Endodermal cell (in vitro differentiated cells): ENCODE results near the gene SEPTIN7. TPM values are rescaled to one million over a fixed set of nuclear protein-coding genes. Genes with fewer than 3 reads are reported as not detected.

Experiments used
- DNase-seq: peaks from one replicate; pipeline ENCODE4 v3.0.0-alpha.2; 2017
- H3K27ac ChIP-seq: 2 replicates; pipeline ENCODE4 v1.5.1; 2013; ENCODE audit warnings: mild to moderate bottlenecking, low read depth, low read length, moderate library complexity
- H3K27me3 ChIP-seq: 2 replicates; pipeline ENCODE4 v1.6.1; 2013; ENCODE audit warnings: mild to moderate bottlenecking, low read length, moderate library complexity; ENCODE audit not compliant: insufficient read depth, control insufficient read depth, poor library complexity, severe bottlenecking
- H3K36me3 ChIP-seq: 2 replicates; pipeline ENCODE4 v1.7.0; 2013; ENCODE audit warnings: mild to moderate bottlenecking, low read length, moderate library complexity; ENCODE audit not compliant: control insufficient read depth, insufficient read depth
- H3K4me1 ChIP-seq: one replicate; pipeline ENCODE4 v1.7.0; 2013; ENCODE audit warnings: low read length; ENCODE audit not compliant: control insufficient read depth, insufficient read depth
- H3K4me3 ChIP-seq: 2 replicates; pipeline ENCODE4 v1.5.1; 2013; ENCODE audit warnings: mild to moderate bottlenecking, low read length, moderate library complexity
- H3K9ac ChIP-seq: 2 replicates; pipeline ENCODE4 v1.6.1; 2013; ENCODE audit warnings: mild to moderate bottlenecking, low read length, moderate library complexity; ENCODE audit not compliant: poor library complexity, severe bottlenecking; ENCODE audit errors: extremely low read depth
- H3K9me3 ChIP-seq: 2 replicates; pipeline ENCODE4 v1.6.1; 2013; ENCODE audit warnings: mild to moderate bottlenecking, low read length, moderate library complexity; ENCODE audit not compliant: control insufficient read depth
- H3K27ac Mint-ChIP-seq: 2 replicates; pipeline ENCODE4 v1.8.0; 2020; ENCODE audit warnings: mixed read lengths
- H3K27me3 Mint-ChIP-seq: 2 replicates; pipeline ENCODE4 v1.8.0; 2021; ENCODE audit warnings: mild to moderate bottlenecking, mixed read lengths; ENCODE audit not compliant: insufficient read depth
- H3K36me3 Mint-ChIP-seq: 2 replicates; pipeline ENCODE4 v1.8.0; 2020; ENCODE audit warnings: low read depth, mixed read lengths
- H3K4me1 Mint-ChIP-seq: 2 replicates; pipeline ENCODE4 v1.8.0; 2020; ENCODE audit warnings: mixed read lengths
- H3K4me3 Mint-ChIP-seq: 2 replicates; pipeline ENCODE4 v1.8.0; 2020; ENCODE audit warnings: mild to moderate bottlenecking, moderate library complexity, mixed read lengths
- H3K9me3 Mint-ChIP-seq: 2 replicates; pipeline ENCODE4 v1.8.0; 2020; ENCODE audit warnings: mild to moderate bottlenecking, mixed read lengths
- WGBS, 2 experiments: methylation state at CpG; one replicate each; pipeline versions ENCODE4 v1.1.5 to v1.1.7; 2013; ENCODE audit warnings: missing lambda C conversion rate in 2 of 2, mixed read lengths in 1 of 2; ENCODE audit not compliant: insufficient coverage in 1 of 2, insufficient read length in 1 of 2; 5-methylcytosine and 5-hydroxymethylcytosine counted together
- total RNA-seq, 2 donors: library from RNA; stranded (reverse); fragmentation: NEBNext Ultra II Directional in 1 of 2; extraction: Animal tissue kit (Norgen Biotek cat#: 25700) in 1 of 2; gene quantifications; 2 replicates in 1 of 2; 3 replicates in 1 of 2; pipeline ENCODE4 v1.2.1, GENCODE V29; 2021
- TF ChIP-seq, protein P1 (sequence below): fragments of 200-600 bp; sonication (generic); conservative IDR thresholded peaks from 2 replicates; pipeline ENCODE4 v1.5.0; 2021; ENCODE audit warnings: antibody characterized with exemption, mild to moderate bottlenecking

SEPTIN7 gene
- total RNA-seq, 2 donors from 2014 or later = 206 to 216 TPM

DNA sequence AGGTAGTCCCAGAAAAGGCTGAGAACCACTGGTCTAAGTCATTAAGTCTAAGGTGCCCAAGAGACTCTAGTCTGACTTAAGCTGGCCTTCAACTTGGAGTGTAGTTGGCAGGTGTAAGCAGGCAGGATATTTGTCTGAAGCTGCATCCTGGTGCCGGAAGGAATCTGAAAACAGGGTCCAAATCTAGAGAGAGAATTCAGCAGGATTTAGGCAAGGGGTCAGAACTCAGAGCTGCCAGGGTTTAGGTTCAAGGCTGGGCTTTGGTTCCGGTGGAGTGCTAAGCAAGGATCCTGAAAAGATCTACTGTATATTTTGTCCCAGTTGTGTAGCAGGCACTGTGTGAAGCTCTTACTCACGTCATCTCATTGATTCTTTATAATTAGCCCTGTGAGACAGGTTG lies 16.5 kb upstream of the SEPTIN7 start:
- H3K27me3 Mint-ChIP-seq = no peaks in the 10 kb centered on the region
- peaks cover 17% of the 10 kb centered on the region for H3K4me1 Mint-ChIP-seq
- no peak overlapping the region for H3K9ac ChIP-seq
- WGBS, 2 experiments = 98 to 100% methylated on average over 3 of the region's 3 CpGs
- no peaks in the 10 kb centered on the region for H3K9me3 ChIP-seq
- H3K27me3 ChIP-seq = no peaks in the 10 kb centered on the region
- H3K4me1 ChIP-seq = peaks cover 10% of the 10 kb centered on the region
- H3K27ac Mint-ChIP-seq = no peak overlapping the region
- no peak overlapping the region for H3K4me3 ChIP-seq
- H3K9me3 Mint-ChIP-seq = peaks cover 11% of the 10 kb centered on the region
- no peak for DNase-seq
- H3K4me3 Mint-ChIP-seq = no peak overlapping the region
- H3K27ac ChIP-seq = no peak overlapping the region
- no peaks in the 10 kb centered on the region for H3K36me3 ChIP-seq
- no peaks in the 10 kb centered on the region for H3K36me3 Mint-ChIP-seq
- TF ChIP-seq, protein P1, sequence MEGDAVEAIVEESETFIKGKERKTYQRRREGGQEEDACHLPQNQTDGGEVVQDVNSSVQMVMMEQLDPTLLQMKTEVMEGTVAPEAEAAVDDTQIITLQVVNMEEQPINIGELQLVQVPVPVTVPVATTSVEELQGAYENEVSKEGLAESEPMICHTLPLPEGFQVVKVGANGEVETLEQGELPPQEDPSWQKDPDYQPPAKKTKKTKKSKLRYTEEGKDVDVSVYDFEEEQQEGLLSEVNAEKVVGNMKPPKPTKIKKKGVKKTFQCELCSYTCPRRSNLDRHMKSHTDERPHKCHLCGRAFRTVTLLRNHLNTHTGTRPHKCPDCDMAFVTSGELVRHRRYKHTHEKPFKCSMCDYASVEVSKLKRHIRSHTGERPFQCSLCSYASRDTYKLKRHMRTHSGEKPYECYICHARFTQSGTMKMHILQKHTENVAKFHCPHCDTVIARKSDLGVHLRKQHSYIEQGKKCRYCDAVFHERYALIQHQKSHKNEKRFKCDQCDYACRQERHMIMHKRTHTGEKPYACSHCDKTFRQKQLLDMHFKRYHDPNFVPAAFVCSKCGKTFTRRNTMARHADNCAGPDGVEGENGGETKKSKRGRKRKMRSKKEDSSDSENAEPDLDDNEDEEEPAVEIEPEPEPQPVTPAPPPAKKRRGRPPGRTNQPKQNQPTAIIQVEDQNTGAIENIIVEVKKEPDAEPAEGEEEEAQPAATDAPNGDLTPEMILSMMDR = no peak

DNA sequence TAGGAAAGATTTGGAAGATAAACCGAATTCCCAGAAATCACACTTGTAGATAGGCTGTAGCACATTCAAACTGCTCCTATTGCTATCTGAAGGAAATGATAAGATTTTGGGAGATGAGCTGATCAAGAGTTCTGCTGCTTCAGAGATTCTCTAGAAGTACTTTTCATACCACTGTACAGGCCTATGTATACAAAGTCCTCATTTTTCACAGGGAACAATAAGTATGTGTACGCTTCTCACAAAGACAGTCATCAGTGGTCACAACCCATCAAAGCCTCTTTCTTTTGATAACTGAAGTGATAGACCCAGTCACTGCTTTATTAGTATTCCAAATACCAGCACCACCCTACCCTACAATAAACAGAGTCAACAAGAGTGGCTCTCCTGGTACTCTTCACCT lies 15.6 kb upstream of the SEPTIN7 start:
- Mint-ChIP-seq H3K9me3 (peaks cover 19% of the 10 kb centered on the region), H3K36me3 (no peaks in the 10 kb centered on the region), H3K4me1 (peaks cover 18% of the 10 kb centered on the region), H3K27me3 (no peaks in the 10 kb centered on the region), H3K27ac (no peak overlapping the region), H3K4me3 (no peak overlapping the region)
- Histone ChIP-seq H3K9ac (no peak overlapping the region), H3K4me1 (peaks cover 10% of the 10 kb centered on the region), H3K36me3 (no peaks in the 10 kb centered on the region), H3K4me3 (no peak overlapping the region), H3K9me3 (no peaks in the 10 kb centered on the region), H3K27me3 (no peaks in the 10 kb centered on the region), H3K27ac (no peak overlapping the region)
- no peak for DNase-seq
- WGBS, 2 experiments = 83 to 100% methylated on average over 1 to 2 of the region's 2 CpGs
- TF ChIP-seq, protein P1 = no peak

DNA sequence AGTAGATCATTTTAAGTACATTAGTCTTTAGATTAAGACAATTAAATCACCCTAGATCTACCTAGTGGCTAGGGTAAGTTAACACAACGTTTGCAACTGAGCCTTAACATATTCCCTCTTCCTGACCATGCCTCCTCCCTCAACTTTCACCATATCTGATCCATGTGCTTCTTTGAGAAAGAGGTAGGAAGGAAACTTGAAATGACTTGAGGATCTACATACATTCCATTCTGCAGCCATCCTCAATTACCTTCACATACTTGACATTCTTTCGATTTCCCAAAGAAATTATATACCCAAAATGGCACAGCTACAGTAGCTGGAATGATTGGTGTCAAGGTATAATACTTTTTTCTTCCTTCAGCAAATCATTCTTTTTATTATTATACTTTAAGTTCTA lies 12.9 kb upstream of the SEPTIN7 start:
- H3K9me3 Mint-ChIP-seq = peaks cover 19% of the 10 kb centered on the region
- no peak overlapping the region for H3K4me3 ChIP-seq
- peaks cover 11% of the 10 kb centered on the region for H3K4me1 ChIP-seq
- H3K9me3 ChIP-seq = no peaks in the 10 kb centered on the region
- no peak overlapping the region for H3K27ac Mint-ChIP-seq
- no peak overlapping the region for H3K27ac ChIP-seq
- peaks cover 20% of the 10 kb centered on the region for H3K4me1 Mint-ChIP-seq
- no peak for DNase-seq
- TF ChIP-seq, protein P1 = no peak
- no peaks in the 10 kb centered on the region for H3K27me3 ChIP-seq
- no peaks in the 10 kb centered on the region for H3K27me3 Mint-ChIP-seq
- no peaks in the 10 kb centered on the region for H3K36me3 ChIP-seq
- 25 to 82% methylated on average over 1 to 2 of the region's 2 CpGs for WGBS, 2 experiments
- no peaks in the 10 kb centered on the region for H3K36me3 Mint-ChIP-seq
- no peak overlapping the region for H3K9ac ChIP-seq
- H3K4me3 Mint-ChIP-seq = no peak overlapping the region
